ENCODE measurements around the gene IGSF10.

IGSF10 gene

GRCh38 chr3:151445273-151446001, 15.4 kb downstream of the IGSF10 start:
- Mint-ChIP-seq H3K27me3 (peaks cover 4% of the 10 kb centered on the region), H3K4me1 (no peaks in the 10 kb centered on the region), H3K4me3 (no peak overlapping the region), H3K27ac (no peak overlapping the region), H3K9me3 (no peaks in the 10 kb centered on the region), H3K36me3 (ENCODE audit: low read depth) (no peaks in the 10 kb centered on the region)
- ATAC-seq: no peak
- no peak for DNase-seq

GRCh38 chr3:151443583-151443982, 17.3 kb downstream of the IGSF10 start:
- peaks cover 4% of the 10 kb centered on the region for H3K27me3 Mint-ChIP-seq
- no peak overlapping the region for H3K4me3 Mint-ChIP-seq
- no peaks in the 10 kb centered on the region for H3K9me3 Mint-ChIP-seq
- H3K4me1 Mint-ChIP-seq: no peaks in the 10 kb centered on the region
- DNase-seq (no peak), ATAC-seq (no peak)
- H3K36me3 Mint-ChIP-seq (ENCODE audit: low read depth): no peaks in the 10 kb centered on the region
- no peak overlapping the region for H3K27ac Mint-ChIP-seq

GRCh38 chr3:151440940-151441339, 19.9 kb downstream of the IGSF10 start:
- Mint-ChIP-seq H3K4me1 (no peaks in the 10 kb centered on the region), H3K4me3 (no peak overlapping the region), H3K9me3 (no peaks in the 10 kb centered on the region), H3K36me3 (ENCODE audit: low read depth) (no peaks in the 10 kb centered on the region), H3K27me3 (peaks cover 4% of the 10 kb centered on the region), H3K27ac (no peak overlapping the region)
- no peak for ATAC-seq
- DNase-seq: no peak

GRCh38 chr3:151439652-151440125, 21.2 kb downstream of the IGSF10 start:
- DNase-seq: no peak
- no peak overlapping the region for H3K4me3 Mint-ChIP-seq
- no peak overlapping the region for H3K27ac Mint-ChIP-seq
- no peaks in the 10 kb centered on the region for H3K4me1 Mint-ChIP-seq
- ATAC-seq: peak; percentile 46
- no peaks in the 10 kb centered on the region for H3K36me3 Mint-ChIP-seq (ENCODE audit: low read depth)
- H3K27me3 Mint-ChIP-seq: no peaks in the 10 kb centered on the region
- no peaks in the 10 kb centered on the region for H3K9me3 Mint-ChIP-seq

- ATAC-seq (no peak), DNase-seq (no peak)
- no peaks in the 10 kb centered on the region for H3K9me3 Mint-ChIP-seq
- H3K27ac Mint-ChIP-seq: no peak overlapping the region
- H3K36me3 Mint-ChIP-seq (ENCODE audit: low read depth): no peaks in the 10 kb centered on the region
- no peaks in the 10 kb centered on the region for H3K4me1 Mint-ChIP-seq
- H3K4me3 Mint-ChIP-seq: no peak overlapping the region
- no peaks in the 10 kb centered on the region for H3K27me3 Mint-ChIP-seq
These were observed 23.0 kb downstream of the IGSF10 start for GRCh38 chr3:151437906-151438305.

GRCh38 chr3:151436675-151437446, 24.0 kb downstream of the IGSF10 start:
- H3K27ac Mint-ChIP-seq: no peak overlapping the region
- H3K4me1 Mint-ChIP-seq: no peaks in the 10 kb centered on the region
- ATAC-seq (no peak), DNase-seq (no peak)
- no peak overlapping the region for H3K4me3 Mint-ChIP-seq
- H3K9me3 Mint-ChIP-seq: no peaks in the 10 kb centered on the region
- H3K36me3 Mint-ChIP-seq (ENCODE audit: low read depth): no peaks in the 10 kb centered on the region
- H3K27me3 Mint-ChIP-seq: no peaks in the 10 kb centered on the region

GRCh38 chr3:151434151-151434890, 26.5 kb downstream of the IGSF10 start:
- H3K4me3 Mint-ChIP-seq: no peak overlapping the region

GRCh38 chr3:151432616-151433372, 28.1 kb downstream of the IGSF10 start:
- no peaks in the 10 kb centered on the region for H3K27me3 Mint-ChIP-seq
- no peaks in the 10 kb centered on the region for H3K9me3 Mint-ChIP-seq
- H3K36me3 Mint-ChIP-seq (ENCODE audit: low read depth): no peaks in the 10 kb centered on the region
- no peak overlapping the region for H3K4me3 Mint-ChIP-seq
- no peak for ATAC-seq
- no peaks in the 10 kb centered on the region for H3K4me1 Mint-ChIP-seq
- H3K27ac Mint-ChIP-seq: no peak overlapping the region
- DNase-seq: no peak

More at GRCh38 chr3:151434151-151434890, 26.5 kb downstream of the IGSF10 start:
- no peak overlapping the region for H3K27ac Mint-ChIP-seq
- no peaks in the 10 kb centered on the region for H3K9me3 Mint-ChIP-seq
- no peaks in the 10 kb centered on the region for H3K27me3 Mint-ChIP-seq
- H3K4me1 Mint-ChIP-seq: no peaks in the 10 kb centered on the region
- H3K36me3 Mint-ChIP-seq (ENCODE audit: low read depth): no peaks in the 10 kb centered on the region
- ATAC-seq (no peak), DNase-seq (no peak)

GRCh38 chr3:151431940-151432339, 28.9 kb downstream of the IGSF10 start:
- no peak for DNase-seq
- Mint-ChIP-seq H3K27me3 (no peaks in the 10 kb centered on the region), H3K27ac (no peak overlapping the region), H3K4me1 (no peaks in the 10 kb centered on the region), H3K36me3 (ENCODE audit: low read depth) (no peaks in the 10 kb centered on the region), H3K4me3 (no peak overlapping the region), H3K9me3 (no peaks in the 10 kb centered on the region)
- ATAC-seq: no peak

GRCh38 chr3:151430821-151431484, 29.9 kb downstream of the IGSF10 start:
- H3K27me3 Mint-ChIP-seq: no peaks in the 10 kb centered on the region
- H3K27ac Mint-ChIP-seq: no peak overlapping the region
- no peaks in the 10 kb centered on the region for H3K36me3 Mint-ChIP-seq (ENCODE audit: low read depth)
- no peaks in the 10 kb centered on the region for H3K9me3 Mint-ChIP-seq
- H3K4me1 Mint-ChIP-seq: no peaks in the 10 kb centered on the region
- no peak overlapping the region for H3K4me3 Mint-ChIP-seq
- ATAC-seq (no peak), DNase-seq (no peak)

GRCh38 chr3:151428386-151428785, 32.5 kb downstream of the IGSF10 start:
- no peaks in the 10 kb centered on the region for H3K4me1 Mint-ChIP-seq
- no peak for DNase-seq
- no peaks in the 10 kb centered on the region for H3K36me3 Mint-ChIP-seq (ENCODE audit: low read depth)
- no peak overlapping the region for H3K4me3 Mint-ChIP-seq
- no peaks in the 10 kb centered on the region for H3K9me3 Mint-ChIP-seq
- H3K27me3 Mint-ChIP-seq: no peaks in the 10 kb centered on the region
- no peak overlapping the region for H3K27ac Mint-ChIP-seq
- no peak for ATAC-seq

GRCh38 chr3:151426341-151426657, 34.6 kb downstream of the IGSF10 start:
- Mint-ChIP-seq H3K4me3 (no peak overlapping the region), H3K4me1 (no peaks in the 10 kb centered on the region), H3K36me3 (ENCODE audit: low read depth) (no peaks in the 10 kb centered on the region), H3K9me3 (no peaks in the 10 kb centered on the region), H3K27ac (no peak overlapping the region), H3K27me3 (no peaks in the 10 kb centered on the region)
- ATAC-seq: no peak
- no peak for DNase-seq

- H3K36me3 Mint-ChIP-seq (ENCODE audit: low read depth): no peaks in the 10 kb centered on the region
- DNase-seq: no peak
- no peak overlapping the region for H3K27ac Mint-ChIP-seq
- no peaks in the 10 kb centered on the region for H3K4me1 Mint-ChIP-seq
- H3K4me3 Mint-ChIP-seq: no peak overlapping the region
- no peaks in the 10 kb centered on the region for H3K27me3 Mint-ChIP-seq
- H3K9me3 Mint-ChIP-seq: no peaks in the 10 kb centered on the region
- no peak for ATAC-seq
These were observed 35.1 kb downstream of the IGSF10 start for GRCh38 chr3:151425627-151426340.

Measured in activated naive CD8-positive, alpha-beta T cell treated with anti-CD3 and anti-CD28 coated beads, Interleukin-2, amount 50 U/mL, for 24 hours (primary cell).